OCI-LY1 (cell line): Measurements from ENCODE around the gene REXO1.

Experiments
- H2AFZ ChIP-seq: fragments of 200-600 bp; sonication (generic), shearing (Covaris generic); 2 replicates; pipeline ENCODE4 v1.6.0; 2014; ENCODE audit warnings: antibody characterized with exemption, mild to moderate bottlenecking, low read length
- H3F3A ChIP-seq: fragments of 200-600 bp; sonication (generic), shearing (Covaris generic); 2 replicates; pipeline ENCODE4 v1.6.0; 2014; ENCODE audit warnings: mild to moderate bottlenecking, antibody characterized with exemption, low read length, moderate library complexity; ENCODE audit not compliant: insufficient read depth
- H3K27ac ChIP-seq: fragments of 200-600 bp; sonication (generic); 2 replicates; pipeline ENCODE4 v1.5.1; 2014; ENCODE audit warnings: low read length, mixed run types, mild to moderate bottlenecking, low read depth; ENCODE audit not compliant: poor library complexity, severe bottlenecking
- H3K27me3 ChIP-seq: fragments of 200-600 bp; sonication (generic); 2 replicates; pipeline ENCODE4 v1.6.0; 2014; ENCODE audit warnings: antibody characterized with exemption, mild to moderate bottlenecking, low read length, moderate library complexity; ENCODE audit not compliant: insufficient read depth
- H3K36me3 ChIP-seq: fragments of 200-600 bp; sonication (generic); 2 replicates; pipeline ENCODE4 v1.6.1; 2014; ENCODE audit warnings: mild to moderate bottlenecking, antibody characterized with exemption, low read length, moderate library complexity, mixed read lengths; ENCODE audit not compliant: insufficient read depth
- H3K4me1 ChIP-seq: fragments of 200-600 bp; sonication (generic); 2 replicates; pipeline ENCODE4 v1.5.1; 2014; ENCODE audit warnings: mild to moderate bottlenecking, low read length, moderate library complexity; ENCODE audit not compliant: insufficient read depth, severe bottlenecking
- H3K4me2 ChIP-seq: fragments of 200-600 bp; sonication (generic), shearing (Covaris generic); 2 replicates; pipeline ENCODE4 v1.6.1; 2014; ENCODE audit warnings: low read length
- H3K4me3 ChIP-seq: fragments of 200-600 bp; sonication (generic); 2 replicates; pipeline ENCODE4 v1.5.1; 2014; ENCODE audit warnings: low read length, low read depth, mild to moderate bottlenecking, mixed read lengths; ENCODE audit not compliant: poor library complexity, severe bottlenecking
- H3K79me2 ChIP-seq: fragments of 200-600 bp; shearing (Covaris generic); 2 replicates; pipeline ENCODE4 v1.6.1; 2016; ENCODE audit warnings: mixed run types, low read length, mixed read lengths; ENCODE audit not compliant: insufficient read depth
- H3K9ac ChIP-seq: fragments of 200-600 bp; sonication (generic), shearing (Covaris generic); 2 replicates; pipeline ENCODE4 v1.6.1; 2014; ENCODE audit warnings: mild to moderate bottlenecking, low read length, mixed read lengths
- H3K9me2 ChIP-seq: fragments of 200-600 bp; sonication (generic), shearing (Covaris generic); 2 replicates; pipeline ENCODE4 v1.6.1; 2014; ENCODE audit warnings: low read depth, mild to moderate bottlenecking, low read length, mixed read lengths
- H3K9me3 ChIP-seq: fragments of 200-600 bp; shearing (Covaris generic); 2 replicates; pipeline ENCODE4 v1.6.1; 2014; ENCODE audit warnings: low read length, mixed read lengths
- H4K20me1 ChIP-seq: fragments of 200-600 bp; sonication (generic), shearing (Covaris generic); 2 replicates; pipeline ENCODE4 v1.6.0; 2016; ENCODE audit warnings: mild to moderate bottlenecking, low read length; ENCODE audit not compliant: insufficient read depth
- EZH2 ChIP-seq: fragments of 200-600 bp; sonication (generic), shearing (Covaris generic); IDR thresholded peaks from 2 replicates; pipeline ENCODE4 v1.8.0; 2017; ENCODE audit warnings: borderline replicate concordance, mixed run types, mild to moderate bottlenecking, antibody characterized with exemption, low read length, moderate library complexity, mixed read lengths
- TF ChIP-seq, protein P1 (sequence below): fragments of 200-600 bp; sonication (generic), shearing (Covaris generic); IDR thresholded peaks from 2 replicates; pipeline ENCODE4 v1.5.1; 2017; ENCODE audit warnings: mild to moderate bottlenecking, antibody characterized with exemption, low read length, moderate library complexity, mixed read lengths

The REXO1 gene

DNA sequence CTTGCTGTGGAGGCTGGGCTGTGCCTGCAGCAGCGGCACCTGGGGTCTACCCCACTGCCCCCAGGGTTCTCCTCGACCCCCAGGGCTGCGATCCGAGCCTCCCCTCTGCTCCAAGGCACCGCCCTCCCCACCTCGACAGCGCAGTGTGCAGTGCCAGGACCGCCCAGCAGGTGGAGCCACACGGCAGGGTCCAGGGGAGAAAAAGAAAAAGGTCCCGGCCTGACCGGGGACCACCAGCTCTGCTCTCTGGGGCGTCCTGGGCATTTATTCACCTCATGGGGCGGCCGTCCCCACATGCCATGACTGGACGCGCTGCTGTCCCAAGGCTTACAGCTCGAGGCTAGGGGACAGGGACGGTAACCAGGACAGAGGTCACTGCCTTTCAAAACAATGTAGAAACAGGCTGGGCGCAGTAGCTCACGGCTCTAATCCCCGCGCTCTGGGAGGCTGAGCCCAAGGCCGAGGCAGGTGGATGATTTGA, 10.6 kb downstream of the REXO1 start:
- H3K9me2 ChIP-seq, result no peaks in the 10 kb centered on the region
- H3K4me2 ChIP-seq, result peak overlapping the region; percentile 54
- no peak overlapping the region for H3K4me3 ChIP-seq
- no peak for TF ChIP-seq EZH2
- TF ChIP-seq, protein P1, sequence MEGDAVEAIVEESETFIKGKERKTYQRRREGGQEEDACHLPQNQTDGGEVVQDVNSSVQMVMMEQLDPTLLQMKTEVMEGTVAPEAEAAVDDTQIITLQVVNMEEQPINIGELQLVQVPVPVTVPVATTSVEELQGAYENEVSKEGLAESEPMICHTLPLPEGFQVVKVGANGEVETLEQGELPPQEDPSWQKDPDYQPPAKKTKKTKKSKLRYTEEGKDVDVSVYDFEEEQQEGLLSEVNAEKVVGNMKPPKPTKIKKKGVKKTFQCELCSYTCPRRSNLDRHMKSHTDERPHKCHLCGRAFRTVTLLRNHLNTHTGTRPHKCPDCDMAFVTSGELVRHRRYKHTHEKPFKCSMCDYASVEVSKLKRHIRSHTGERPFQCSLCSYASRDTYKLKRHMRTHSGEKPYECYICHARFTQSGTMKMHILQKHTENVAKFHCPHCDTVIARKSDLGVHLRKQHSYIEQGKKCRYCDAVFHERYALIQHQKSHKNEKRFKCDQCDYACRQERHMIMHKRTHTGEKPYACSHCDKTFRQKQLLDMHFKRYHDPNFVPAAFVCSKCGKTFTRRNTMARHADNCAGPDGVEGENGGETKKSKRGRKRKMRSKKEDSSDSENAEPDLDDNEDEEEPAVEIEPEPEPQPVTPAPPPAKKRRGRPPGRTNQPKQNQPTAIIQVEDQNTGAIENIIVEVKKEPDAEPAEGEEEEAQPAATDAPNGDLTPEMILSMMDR, result peak; percentile 96
- H3K9ac ChIP-seq, result no peak overlapping the region
- H3K27me3 ChIP-seq, result no peaks in the 10 kb centered on the region
- no peaks in the 10 kb centered on the region; the same call in 1 of the 2 replicates for H3K36me3 ChIP-seq
- H4K20me1 ChIP-seq, result no peaks in the 10 kb centered on the region
- peaks cover 25% of the 10 kb centered on the region for H3K4me1 ChIP-seq
- H2AFZ ChIP-seq, result no peak overlapping the region
- peak overlapping the region; percentile 62 for H3K27ac ChIP-seq
- no peaks in the 10 kb centered on the region for H3K9me3 ChIP-seq
- H3F3A ChIP-seq, result no peaks in the 10 kb centered on the region
- H3K79me2 ChIP-seq, result peaks cover 24% of the 10 kb centered on the region

DNA sequence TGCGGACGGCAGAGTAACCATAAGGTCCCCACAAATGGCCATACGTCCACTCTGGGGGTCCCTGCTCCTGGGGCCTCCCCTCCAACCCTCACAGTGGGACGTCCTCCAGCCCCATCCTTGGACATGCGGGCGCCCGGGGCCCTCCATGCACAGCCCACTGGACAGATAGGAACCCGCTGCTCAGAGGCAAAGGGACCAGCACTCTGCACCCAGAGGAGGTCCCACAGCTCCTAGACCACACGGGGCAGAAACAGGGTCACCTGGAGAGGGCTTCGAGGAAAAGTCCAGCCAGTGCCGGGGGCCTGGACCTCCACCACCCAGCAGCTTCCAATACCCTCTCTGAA, 11.1 kb downstream of the REXO1 start:
- Histone ChIP-seq H3K79me2 (peaks cover 20% of the 10 kb centered on the region), H3K4me3 (no peak overlapping the region), H3F3A (no peaks in the 10 kb centered on the region), H3K36me3 (no peaks in the 10 kb centered on the region; the same call in 1 of the 2 replicates), H3K27me3 (no peaks in the 10 kb centered on the region), H3K9me2 (no peaks in the 10 kb centered on the region), H4K20me1 (no peaks in the 10 kb centered on the region), H3K4me2 (no peak overlapping the region), H3K27ac (no peak overlapping the region), H3K9me3 (no peaks in the 10 kb centered on the region), H3K9ac (no peak overlapping the region), H2AFZ (no peak overlapping the region), H3K4me1 (peaks cover 20% of the 10 kb centered on the region)
- TF ChIP-seq EZH2, result no peak
- TF ChIP-seq, protein P1, result no peak

DNA sequence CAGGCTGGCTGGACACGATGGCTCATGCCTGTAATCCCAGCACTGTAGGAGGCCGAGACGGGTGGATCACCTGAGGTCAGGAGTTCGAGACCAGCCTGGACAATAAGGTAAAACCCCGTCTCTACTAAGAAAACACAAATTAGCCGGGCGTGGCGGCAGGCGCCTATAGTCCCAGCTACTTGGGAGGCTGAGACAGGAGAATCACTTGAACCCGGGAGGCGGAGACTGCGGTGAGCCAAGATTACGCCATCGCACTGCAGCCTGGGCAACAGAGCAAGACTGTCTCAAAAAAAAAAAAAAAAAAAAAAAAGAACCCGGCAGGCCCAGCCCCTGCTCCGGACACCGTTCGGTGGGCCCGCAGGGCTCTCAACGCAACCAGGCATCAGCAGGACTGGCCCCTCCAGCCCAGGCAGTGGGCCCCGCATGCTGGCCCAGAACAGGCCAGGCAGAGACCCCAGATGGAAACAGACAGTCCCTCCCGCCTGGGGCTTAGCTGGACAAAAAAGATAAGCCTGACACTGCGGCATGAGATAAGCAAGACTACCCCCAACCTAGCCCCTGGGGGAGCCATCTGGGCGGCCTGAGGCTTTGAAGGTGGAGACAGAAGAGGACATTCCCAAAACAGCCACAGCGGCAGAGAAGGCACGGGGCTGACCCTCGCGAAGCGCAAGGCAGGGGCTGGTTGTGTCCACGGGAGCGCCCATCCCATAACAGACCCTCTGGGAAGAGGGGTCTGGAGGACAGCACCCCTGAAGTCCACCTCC, 11.6 kb downstream of the REXO1 start:
- Histone ChIP-seq H3K9me2 (no peaks in the 10 kb centered on the region), H3F3A (no peaks in the 10 kb centered on the region), H3K4me2 (no peak overlapping the region), H3K36me3 (no peaks in the 10 kb centered on the region; the same call in 1 of the 2 replicates), H2AFZ (no peak overlapping the region), H4K20me1 (no peaks in the 10 kb centered on the region), H3K9ac (no peak overlapping the region), H3K9me3 (no peaks in the 10 kb centered on the region), H3K27me3 (no peaks in the 10 kb centered on the region), H3K27ac (no peak overlapping the region), H3K4me1 (peaks cover 18% of the 10 kb centered on the region), H3K4me3 (no peak overlapping the region), H3K79me2 (peaks cover 19% of the 10 kb centered on the region)
- TF ChIP-seq, protein P1, result no peak
- TF ChIP-seq EZH2, result no peak
